Activated naive CD8-positive, alpha-beta T cell treated with anti-CD3 and anti-CD28 coated beads for 36 hours (primary cell): ENCODE measurements around the gene MCHR1. TPM values are rescaled to one million over a fixed set of nuclear protein-coding genes. Genes with fewer than 3 reads are reported as not detected.
"Not testable (repeated sequence)": the region's sequence is repeated elsewhere in the genome, so short reads cannot be mapped to it uniquely, and the experiment has no call there.

Experiments used
- DNase-seq: peaks from one replicate; pipeline ENCODE4 v3.0.0; 2021
- H3K27ac Mint-ChIP-seq: one replicate; pipeline ENCODE4 v1.8.0; 2022; ENCODE audit warnings: mild to moderate bottlenecking, moderate library complexity, mixed read lengths
- H3K27me3 Mint-ChIP-seq: one replicate; pipeline ENCODE4 v1.8.0; 2022; ENCODE audit warnings: mild to moderate bottlenecking, mixed read lengths
- H3K36me3 Mint-ChIP-seq: one replicate; pipeline ENCODE4 v1.8.0; 2021; ENCODE audit warnings: mild to moderate bottlenecking, mixed read lengths
- H3K4me1 Mint-ChIP-seq: one replicate; pipeline ENCODE4 v1.8.0; 2021; ENCODE audit warnings: mixed read lengths
- H3K4me3 Mint-ChIP-seq: one replicate; pipeline ENCODE4 v1.8.0; 2022; ENCODE audit warnings: mild to moderate bottlenecking, moderate library complexity, mixed read lengths
- H3K9me3 Mint-ChIP-seq: one replicate; pipeline ENCODE4 v1.8.0; 2022; ENCODE audit warnings: mixed read lengths
- total RNA-seq, 2 experiments: library from RNA; stranded (reverse); gene quantifications; one replicate each; pipeline ENCODE4 v1.2.3, GENCODE V29; 2021

Gene MCHR1
- total RNA-seq, 2 experiments from 2014 or later, result not detected

DNA sequence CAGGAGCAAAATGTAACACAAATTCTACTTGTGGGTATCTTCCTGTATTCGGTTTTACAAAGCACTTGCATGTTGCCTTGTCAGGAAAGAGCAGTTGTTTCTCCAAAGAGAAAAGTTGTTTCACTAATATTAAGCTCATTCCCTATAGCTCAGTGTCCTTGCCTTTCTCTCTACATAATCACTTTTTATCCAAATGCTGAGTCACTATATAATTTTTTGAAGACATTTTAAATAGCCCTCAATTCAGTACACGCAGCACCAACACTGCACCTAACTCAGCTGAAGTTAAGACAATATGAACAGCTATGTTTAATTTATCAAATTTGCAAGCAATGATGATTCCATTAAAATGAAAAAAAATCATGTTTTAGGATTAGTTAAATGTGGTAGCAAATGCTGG, 28.2 kb upstream of the MCHR1 start:
- Mint-ChIP-seq H3K27ac (no peak overlapping the region), H3K4me1 (peaks cover 8% of the 10 kb centered on the region), H3K27me3 (no peaks in the 10 kb centered on the region), H3K9me3 (no peaks in the 10 kb centered on the region), H3K4me3 (no peak overlapping the region), H3K36me3 (no peaks in the 10 kb centered on the region)
- DNase-seq, result no peak

DNA sequence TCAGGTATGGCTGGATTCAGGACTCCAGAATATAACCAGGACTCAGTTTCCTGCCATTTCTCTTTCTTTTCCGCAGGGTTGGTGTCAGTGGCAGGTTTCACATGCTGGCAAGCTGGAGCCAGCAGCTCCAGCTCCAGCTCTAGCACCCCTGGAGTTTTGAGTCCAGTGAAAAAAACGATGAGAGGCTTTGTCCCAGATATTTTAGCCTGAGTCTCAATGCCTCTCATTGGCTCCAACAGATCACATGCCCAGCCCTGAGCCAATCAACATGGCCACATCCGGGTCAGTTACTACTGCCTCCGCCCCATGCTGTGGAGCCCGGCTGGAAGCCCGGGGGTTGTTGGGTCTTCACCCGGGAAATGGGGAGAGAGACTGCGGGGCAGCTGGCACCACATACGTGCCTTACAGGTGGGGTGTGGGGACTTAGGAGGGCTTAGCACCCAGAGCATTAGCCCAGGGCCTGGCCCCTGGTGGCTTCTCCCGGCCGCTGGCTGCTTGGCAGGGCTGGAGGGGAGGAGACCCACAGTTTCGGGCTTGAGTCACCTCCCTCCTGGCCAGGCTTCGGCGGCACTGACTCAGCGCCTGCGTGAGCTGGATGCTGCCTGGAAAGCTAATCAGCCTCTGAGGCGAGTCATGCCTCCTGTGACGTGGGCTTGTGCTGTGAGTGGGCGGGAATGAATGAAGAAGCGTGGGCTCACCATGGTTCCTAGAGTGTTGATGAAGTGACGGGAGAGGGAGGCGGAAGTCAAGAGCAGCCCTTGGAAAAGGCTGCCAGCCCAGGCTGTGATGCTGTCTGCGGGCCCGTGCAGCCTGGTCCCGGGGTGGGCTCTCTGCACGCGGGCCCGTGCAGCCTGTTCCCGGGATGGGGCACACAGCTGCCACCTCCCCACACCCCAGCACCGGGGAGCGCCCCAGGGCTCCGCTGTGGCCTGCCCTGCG, 27.5 kb upstream of the MCHR1 start:
- H3K9me3 Mint-ChIP-seq, result no peaks in the 10 kb centered on the region
- DNase-seq, result peak; percentile 86
- peak overlapping the region; percentile 57 for H3K4me3 Mint-ChIP-seq
- no peaks in the 10 kb centered on the region for H3K36me3 Mint-ChIP-seq
- H3K27ac Mint-ChIP-seq, result peak overlapping the region; percentile 79
- no peaks in the 10 kb centered on the region for H3K27me3 Mint-ChIP-seq
- peaks cover 4% of the 10 kb centered on the region for H3K4me1 Mint-ChIP-seq

GRCh38 chr22:40653361-40653760, 25.9 kb upstream of the MCHR1 start:
- no peak overlapping the region for H3K4me3 Mint-ChIP-seq
- no peaks in the 10 kb centered on the region for H3K9me3 Mint-ChIP-seq
- H3K27me3 Mint-ChIP-seq, result no peaks in the 10 kb centered on the region
- H3K36me3 Mint-ChIP-seq, result no peaks in the 10 kb centered on the region
- DNase-seq, result no peak
- peak overlapping the region; percentile 25 for H3K27ac Mint-ChIP-seq
- H3K4me1 Mint-ChIP-seq, result peaks cover 4% of the 10 kb centered on the region

DNA sequence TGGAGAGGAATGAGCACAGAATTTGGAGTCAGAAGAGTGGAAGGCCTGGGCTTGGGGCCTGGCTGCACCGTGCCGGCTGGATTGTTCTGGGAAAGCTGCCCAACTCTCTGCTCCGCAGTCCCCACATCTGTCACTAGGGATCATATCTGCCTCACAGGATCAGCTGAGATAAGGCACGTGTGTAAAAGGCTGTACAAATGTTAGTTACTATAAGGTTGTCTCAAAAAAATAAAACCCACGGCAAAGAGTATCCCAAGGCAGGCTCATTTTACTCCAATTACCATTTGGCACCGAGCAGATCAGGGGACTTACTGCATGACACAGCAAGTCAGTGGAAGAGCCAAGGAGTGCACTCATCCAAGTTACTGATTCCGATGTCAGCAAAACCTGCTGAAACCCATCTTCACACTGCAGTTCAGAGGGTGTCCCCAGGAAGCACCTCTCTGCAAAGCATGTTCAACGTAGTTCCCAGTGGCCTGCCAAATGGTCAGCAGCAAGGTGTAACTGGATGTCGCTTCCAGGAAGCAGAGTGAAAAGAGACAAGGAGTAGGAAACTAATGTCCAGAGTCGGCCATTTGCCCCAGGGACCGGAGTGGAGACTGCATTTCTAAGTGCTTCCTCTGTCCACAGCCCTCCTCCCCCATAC, 24.6 kb upstream of the MCHR1 start:
- H3K4me3 Mint-ChIP-seq, result no peak overlapping the region
- peaks cover 4% of the 10 kb centered on the region for H3K4me1 Mint-ChIP-seq
- H3K27ac Mint-ChIP-seq, result no peak overlapping the region
- DNase-seq, result no peak
- H3K27me3 Mint-ChIP-seq, result no peaks in the 10 kb centered on the region
- no peaks in the 10 kb centered on the region for H3K9me3 Mint-ChIP-seq
- H3K36me3 Mint-ChIP-seq, result no peaks in the 10 kb centered on the region

- not testable (repeated sequence) for DNase-seq, H3K4me3 Mint-ChIP-seq, H3K9me3 Mint-ChIP-seq, H3K27ac Mint-ChIP-seq, H3K4me1 Mint-ChIP-seq, H3K27me3 Mint-ChIP-seq, H3K36me3 Mint-ChIP-seq
These were observed 23.3 kb upstream of the MCHR1 start for GRCh38 chr22:40655941-40656340.

- H3K36me3 Mint-ChIP-seq, H3K27ac Mint-ChIP-seq, H3K9me3 Mint-ChIP-seq, H3K4me3 Mint-ChIP-seq, H3K27me3 Mint-ChIP-seq, H3K4me1 Mint-ChIP-seq, DNase-seq: not testable (repeated sequence)
These were observed 22.6 kb upstream of the MCHR1 start for GRCh38 chr22:40656651-40657050.

DNA sequence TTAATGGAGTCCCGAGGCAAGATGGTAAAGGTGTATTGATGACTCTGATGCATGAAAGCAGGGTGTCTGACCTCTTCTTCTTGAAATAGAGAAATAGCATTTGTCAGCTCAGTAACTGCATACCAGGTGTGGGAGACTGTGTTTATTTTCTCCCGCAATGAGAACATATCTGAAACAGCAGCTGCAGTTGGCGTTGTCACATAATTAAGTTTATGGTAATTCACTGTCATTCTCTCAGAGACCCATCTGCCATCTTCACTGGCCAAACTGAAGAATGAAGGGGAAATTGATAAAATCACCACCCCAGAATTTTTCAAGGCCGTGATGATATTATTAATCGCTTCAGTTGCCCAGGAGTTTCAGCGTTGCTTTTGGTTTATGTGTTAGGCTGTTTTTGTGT, 20.1 kb upstream of the MCHR1 start:
- H3K4me3 Mint-ChIP-seq, result no peak overlapping the region
- no peaks in the 10 kb centered on the region for H3K27me3 Mint-ChIP-seq
- DNase-seq, result no peak
- no peaks in the 10 kb centered on the region for H3K4me1 Mint-ChIP-seq
- H3K9me3 Mint-ChIP-seq, result no peaks in the 10 kb centered on the region
- H3K27ac Mint-ChIP-seq, result no peak overlapping the region
- H3K36me3 Mint-ChIP-seq, result no peaks in the 10 kb centered on the region

- Mint-ChIP-seq H3K27me3 (no peaks in the 10 kb centered on the region), H3K36me3 (no peaks in the 10 kb centered on the region), H3K4me1 (no peaks in the 10 kb centered on the region), H3K4me3 (no peak overlapping the region), H3K27ac (no peak overlapping the region), H3K9me3 (no peaks in the 10 kb centered on the region)
- DNase-seq, result no peak
These were observed 18.6 kb upstream of the MCHR1 start for GRCh38 chr22:40660730-40661129.

GRCh38 chr22:40661671-40662070, 17.6 kb upstream of the MCHR1 start:
- H3K9me3 Mint-ChIP-seq, result no peaks in the 10 kb centered on the region
- H3K27me3 Mint-ChIP-seq, result no peaks in the 10 kb centered on the region
- no peak overlapping the region for H3K27ac Mint-ChIP-seq
- no peaks in the 10 kb centered on the region for H3K4me1 Mint-ChIP-seq
- H3K36me3 Mint-ChIP-seq, result no peaks in the 10 kb centered on the region
- no peak overlapping the region for H3K4me3 Mint-ChIP-seq
- DNase-seq, result no peak

- Mint-ChIP-seq H3K27me3 (no peaks in the 10 kb centered on the region), H3K4me3 (no peak overlapping the region), H3K36me3 (no peaks in the 10 kb centered on the region), H3K27ac (no peak overlapping the region), H3K4me1 (peaks cover 19% of the 10 kb centered on the region), H3K9me3 (peaks cover 5% of the 10 kb centered on the region)
- DNase-seq, result no peak
These were observed 14.0 kb upstream of the MCHR1 start for GRCh38 chr22:40665312-40665711.

DNA sequence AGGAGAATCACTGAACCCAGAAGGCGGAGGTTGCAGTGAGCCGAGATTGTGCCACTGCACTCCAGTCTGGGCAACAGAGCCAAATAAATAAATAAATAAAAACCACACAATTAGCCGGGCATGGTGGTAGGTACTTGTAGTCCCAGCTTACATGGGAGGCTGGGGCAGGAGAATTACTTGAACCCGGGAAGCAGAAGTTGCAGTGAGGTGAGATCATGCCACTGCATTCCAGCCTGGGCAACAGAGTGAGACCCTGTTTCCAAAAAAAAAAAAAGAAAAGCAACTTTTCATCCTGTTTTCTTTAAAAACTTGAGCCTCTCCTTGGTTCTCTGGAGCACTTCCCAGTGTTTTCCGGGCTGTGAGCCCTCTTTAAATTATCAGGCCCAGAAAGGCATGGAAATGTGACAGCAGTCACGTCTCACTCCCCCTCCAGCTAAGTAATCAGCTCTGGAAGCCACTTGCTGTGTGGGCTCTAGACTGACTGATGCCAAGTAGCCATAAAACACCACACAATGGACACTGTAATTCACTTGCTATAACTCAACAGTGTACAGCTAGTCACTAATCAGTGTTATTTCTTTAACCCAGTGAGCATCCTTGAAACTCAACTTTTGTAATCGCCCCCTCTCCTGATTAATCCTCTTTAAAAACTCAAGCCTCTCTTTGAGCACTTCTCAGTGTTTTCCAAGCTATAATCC, 13.0 kb upstream of the MCHR1 start:
- Mint-ChIP-seq H3K27ac (no peak overlapping the region), H3K36me3 (no peaks in the 10 kb centered on the region), H3K4me1 (peaks cover 19% of the 10 kb centered on the region), H3K4me3 (no peak overlapping the region), H3K27me3 (no peaks in the 10 kb centered on the region), H3K9me3 (peaks cover 5% of the 10 kb centered on the region)
- DNase-seq, result no peak

GRCh38 chr22:40668611-40669411, 10.5 kb upstream of the MCHR1 start:
- H3K36me3 Mint-ChIP-seq, result no peaks in the 10 kb centered on the region
- peaks cover 19% of the 10 kb centered on the region for H3K4me1 Mint-ChIP-seq
- H3K27me3 Mint-ChIP-seq, result no peaks in the 10 kb centered on the region
- peak overlapping the region; percentile 76 for H3K27ac Mint-ChIP-seq
- H3K4me3 Mint-ChIP-seq, result peak overlapping the region; percentile 29
- peaks cover 5% of the 10 kb centered on the region for H3K9me3 Mint-ChIP-seq
- no peak for DNase-seq

- no peak overlapping the region for H3K4me3 Mint-ChIP-seq
- peak overlapping the region; percentile 46 for H3K27ac Mint-ChIP-seq
- H3K9me3 Mint-ChIP-seq, result peaks cover 5% of the 10 kb centered on the region
- no peaks in the 10 kb centered on the region for H3K36me3 Mint-ChIP-seq
- H3K4me1 Mint-ChIP-seq, result peaks cover 19% of the 10 kb centered on the region
- no peak for DNase-seq
- H3K27me3 Mint-ChIP-seq, result no peaks in the 10 kb centered on the region
These were observed 9.2 kb upstream of the MCHR1 start for GRCh38 chr22:40670058-40670457.

DNA sequence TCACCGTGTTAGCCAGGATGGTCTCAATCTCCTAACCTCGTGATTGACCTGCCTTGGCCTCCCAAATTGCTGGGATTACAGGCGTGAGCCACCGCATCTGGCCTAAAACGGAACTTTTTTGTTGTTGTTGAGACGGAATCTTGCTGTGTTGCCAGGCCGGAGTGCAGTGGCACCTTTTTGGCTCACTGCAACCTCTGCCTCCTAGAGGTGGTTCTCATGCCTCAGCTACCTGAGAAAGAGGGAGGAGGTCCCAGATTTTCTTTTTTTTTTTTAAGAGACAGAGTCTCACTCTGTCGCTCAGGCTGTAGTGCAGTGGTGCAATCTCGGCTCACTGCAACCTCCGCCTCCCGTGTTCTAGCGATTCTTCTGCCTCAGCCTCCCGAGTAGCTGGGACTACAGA, 7.9 kb upstream of the MCHR1 start:
- no peak for DNase-seq
- Mint-ChIP-seq H3K9me3 (peaks cover 5% of the 10 kb centered on the region), H3K27ac (no peak overlapping the region), H3K4me1 (peaks cover 19% of the 10 kb centered on the region), H3K4me3 (no peak overlapping the region), H3K36me3 (no peaks in the 10 kb centered on the region), H3K27me3 (no peaks in the 10 kb centered on the region)
